ENCODE measurements around the gene AUP1. TPM values are rescaled to one million over a fixed set of nuclear protein-coding genes. Genes with fewer than 3 reads are reported as not detected.
A peak's percentile ranks its signal among the peaks of the same experiment; 100 is the strongest.

Gene AUP1
- total and polyA plus RNA-seq, 2 of the 8 experiments (the other 6 are each of a cell fraction or from before 2014, with no cell fraction given), result 83.4 to 121 TPM

- CTCF ChIA-PET (ENCODE audit: partially characterized antibody), result interaction anchor here (1.0 to 4.2 kb wide), 6 partner anchors 9 to 74 kb away, joined by 3 to 20 read pairs (median 6); no protein-coding TSS in a partner anchor
- peaks cover 10% of the 10 kb centered on the region; the same call in 1 of the 2 replicates for H3K23me2 ChIP-seq (ENCODE audit: low read depth, low read length)
- peak overlapping the region; percentile 60; the same call in 1 of the 2 replicates for H3K18ac ChIP-seq (ENCODE audit: extremely low read depth, low read length)
- no peak overlapping the region for H2BK20ac ChIP-seq (ENCODE audit: low read length)
- H3K9me3 ChIP-seq (ENCODE audit: insufficient read depth in 2 of 2, low read depth in 1 of 2, low read length in 1 of 2), result peaks cover 7 to 12% of the 10 kb centered on the region in 2 experiments
- no peak overlapping the region for H3K9ac ChIP-seq (replicated peaks in 1 of 4; ENCODE audit: extremely low read depth in 1 of 4, low read depth in 3 of 4, low read length in 3 of 4)
- no peak overlapping the region for H2BK15ac ChIP-seq (ENCODE audit: low read length)
- H3K4ac ChIP-seq (replicated peaks; ENCODE audit: insufficient read length, low read depth, low read length), result no peak overlapping the region
- FAIRE-seq (no peak), DNase-seq (ENCODE audit: low read depth in 1 of 2, low spot score in 2 of 2) (peak in 1 of 2 experiments; percentile 69)
- peaks cover 2 to 4% of the 10 kb centered on the region in 2 experiments for H4K20me1 ChIP-seq (replicated peaks in 1 of 2; ENCODE audit: control insufficient read depth in 1 of 2, insufficient read depth in 2 of 2, low read length in 2 of 2)
- H3K4me1 ChIP-seq (replicated peaks in 1 of 4; ENCODE audit: control insufficient read depth in 3 of 4, insufficient read depth in 4 of 4, low read length in 3 of 4), result peaks cover 0 to 24% (median 10%) of the 10 kb centered on the region in 4 experiments; a peak in 6 of 7 replicates
- H2BK5ac ChIP-seq (ENCODE audit: low read depth, low read length), result no peak overlapping the region
- peak overlapping the region; percentile 20 to 62 (median 28) for H3K4me3 ChIP-seq (ENCODE audit: extremely low read depth in 1 of 4, insufficient read depth in 2 of 4, low read depth in 3 of 4, low read length in 4 of 4)
- H3K23ac ChIP-seq (ENCODE audit: insufficient read length), result no peak overlapping the region
- no peaks in the 10 kb centered on the region for H3K79me2 ChIP-seq (ENCODE audit: control insufficient read depth in 1 of 2, insufficient read depth in 2 of 2, low read length in 2 of 2)
- peak overlapping the region; percentile 11; the same call in 1 of the 2 replicates for H4K8ac ChIP-seq (ENCODE audit: extremely low read depth, insufficient read depth, low read length)
- no peak overlapping the region for H4K91ac ChIP-seq (replicated peaks; ENCODE audit: insufficient read length, low read length)
- POLR2A ChIA-PET (ENCODE audit: partially characterized antibody), result interaction anchor here (0.8 to 6.7 kb wide), 7 partner anchors 10 to 56 kb away, joined by 3 to 63 read pairs (median 6); partner anchors contain the start of genes AUP1, DQX1, HTRA2 and LBX2
- H3K27ac ChIP-seq (ENCODE audit: low read depth, low read length), result no peak overlapping the region
- no peak overlapping the region for H2AFZ ChIP-seq (ENCODE audit: low read length)
- H2BK120ac ChIP-seq (replicated peaks; ENCODE audit: low read depth, low read length), result no peak overlapping the region
- no peak overlapping the region for H4K5ac ChIP-seq (ENCODE audit: insufficient read length, low read depth, low read length)
- no peak overlapping the region for H3K56ac ChIP-seq (replicated peaks; ENCODE audit: insufficient read length, low read depth, low read length)
- H3K4me2 ChIP-seq (ENCODE audit: insufficient read depth in 1 of 2, low read depth in 2 of 2, low read length in 2 of 2), result peak overlapping the region; percentile 63 to 88
- peak overlapping the region; percentile 27; the same call in 1 of the 2 replicates for H2BK12ac ChIP-seq (ENCODE audit: low read depth, low read length)
- peaks cover 80 to 99% (median 95%) of the 10 kb centered on the region in 4 experiments for H3K27me3 ChIP-seq (replicated peaks in 1 of 4; ENCODE audit: control insufficient read depth in 3 of 4, extremely low read depth in 1 of 4, insufficient read depth in 3 of 4, low read length in 3 of 4)
- no peaks in the 10 kb centered on the region for H3K79me1 ChIP-seq (ENCODE audit: low read depth, low read length)
- no peak overlapping the region for H3K14ac ChIP-seq (ENCODE audit: insufficient read length)
- peaks cover 0 to 19% (median 0%) of the 10 kb centered on the region in 4 experiments; a peak in 1 of 8 replicates for H3K36me3 ChIP-seq (ENCODE audit: control insufficient read depth in 2 of 4, insufficient read depth in 4 of 4, low read length in 3 of 4)
- H2AK5ac ChIP-seq (ENCODE audit: low read depth, low read length), result no peak overlapping the region
- 7% methylated on average over 38 of the region's 52 CpGs; no CpG with 5 or more reads in 1 of the 2 experiments for WGBS, 2 experiments (ENCODE audit: extremely low coverage in 1 of 2, insufficient coverage in 1 of 2, insufficient read length in 1 of 2, insufficient replicate concordance in 2 of 2, low coverage in 1 of 2, low lambda C conversion rate in 2 of 2, missing lambda C conversion rate in 1 of 2)
- no peak for TF ChIP-seq GTF2F1 (IDR thresholded peaks at IDR 0.05; ENCODE audit: borderline replicate concordance, low read depth, low read length)
- TF ChIP-seq SIX5 (IDR thresholded peaks at IDR 0.05; ENCODE audit: low read depth, low read length), result no peak
- no peak for TF ChIP-seq RAD21 (IDR thresholded peaks at IDR 0.05 in 1 of 2, conservative IDR thresholded peaks at IDR 0.05 in 1 of 2; ENCODE audit: low read depth in 2 of 2, low read length in 2 of 2)
- peak; percentile 100 for TF ChIP-seq CBX8 (IDR thresholded peaks at IDR 0.05; ENCODE audit: borderline replicate concordance, low read depth, low read length)
- TF ChIP-seq EP300 (IDR thresholded peaks at IDR 0.05; ENCODE audit: borderline replicate concordance in 1 of 2, low read depth in 2 of 2, low read length in 2 of 2), result no peak
- peak; percentile 100 for TF ChIP-seq RNF2 (IDR thresholded peaks at IDR 0.05; ENCODE audit: borderline replicate concordance, low read depth, low read length, missing control alignments, poor library complexity, severe bottlenecking)
- no peak for TF ChIP-seq ASH2L (IDR thresholded peaks at IDR 0.05; ENCODE audit: low read length)
- TF ChIP-seq TBP (IDR thresholded peaks at IDR 0.05; ENCODE audit: low read depth, low read length), result no peak
- TF ChIP-seq RXRA (IDR thresholded peaks at IDR 0.05; ENCODE audit: insufficient read depth, low read depth, low read length), result no peak
- no peak for TF ChIP-seq CBX5 (IDR thresholded peaks at IDR 0.05; ENCODE audit: low read depth, low read length)
Observed at GRCh38 chr2:74513605-74514367, 15.7 kb downstream of the AUP1 start.
